ENCODE data around the gene CCNI. TPM values are rescaled to one million over a fixed set of nuclear protein-coding genes. Genes with fewer than 3 reads are reported as not detected.
"Not testable (repeated sequence)": the region's sequence is repeated elsewhere in the genome, so short reads cannot be mapped to it uniquely, and the experiment has no call there.

CCNI gene
- polyA plus RNA-seq (ENCODE audit: insufficient read length), result 239 TPM

GRCh38 chr4:77075869-77076799, at the start of gene CCNI:
Gene CCNI, minus strand, starts transcription at chr4:77075989. Its CDS starts 9,627 bp downstream, at chr4:77066362.
- DNase-seq (ENCODE audit: low read depth), result peak; percentile 94

- DNase-seq (ENCODE audit: low read depth), result no peak
Observed at GRCh38 chr4:77124576-77124975, 48.8 kb upstream of the CCNI start.

GRCh38 chr4:77123411-77123810, 47.6 kb upstream of the CCNI start:
- DNase-seq (ENCODE audit: low read depth), result no peak

- no peak for DNase-seq (ENCODE audit: low read depth)
Observed at GRCh38 chr4:77122656-77123055, 46.9 kb upstream of the CCNI start.

- DNase-seq (ENCODE audit: low read depth), result no peak
Observed at GRCh38 chr4:77121736-77122240, 46.0 kb upstream of the CCNI start.

GRCh38 chr4:77120886-77121508, 45.2 kb upstream of the CCNI start:
- DNase-seq (ENCODE audit: low read depth), result no peak

- DNase-seq (ENCODE audit: low read depth), result no peak
Observed at GRCh38 chr4:77117721-77118120, 41.9 kb upstream of the CCNI start.

- no peak for DNase-seq (ENCODE audit: low read depth)
Observed at GRCh38 chr4:77113069-77113468, 37.3 kb upstream of the CCNI start.

GRCh38 chr4:77110730-77111129, 34.9 kb upstream of the CCNI start:
- no peak for DNase-seq (ENCODE audit: low read depth)

GRCh38 chr4:77104791-77105540, 29.2 kb upstream of the CCNI start:
- DNase-seq (ENCODE audit: low read depth), result no peak

- DNase-seq (ENCODE audit: low read depth), result no peak
Observed at GRCh38 chr4:77104388-77104787, 28.6 kb upstream of the CCNI start.

GRCh38 chr4:77100234-77100633, 24.4 kb upstream of the CCNI start:
- no peak for DNase-seq (ENCODE audit: low read depth)

GRCh38 chr4:77097611-77098010, 21.8 kb upstream of the CCNI start:
- no peak for DNase-seq (ENCODE audit: low read depth)

- no peak for DNase-seq (ENCODE audit: low read depth)
Observed at GRCh38 chr4:77095101-77095821, 19.5 kb upstream of the CCNI start.

GRCh38 chr4:77094496-77094895, 18.7 kb upstream of the CCNI start:
- DNase-seq (ENCODE audit: low read depth), result no peak

GRCh38 chr4:77093401-77093800, 17.6 kb upstream of the CCNI start:
- DNase-seq (ENCODE audit: low read depth), result no peak

- no peak for DNase-seq (ENCODE audit: low read depth)
Observed at GRCh38 chr4:77092975-77093374, 17.2 kb upstream of the CCNI start.

GRCh38 chr4:77089866-77090265, 14.1 kb upstream of the CCNI start:
- no peak for DNase-seq (ENCODE audit: low read depth)

GRCh38 chr4:77087027-77087426, 11.2 kb upstream of the CCNI start:
- not testable (repeated sequence) for DNase-seq (ENCODE audit: low read depth)

- DNase-seq (ENCODE audit: low read depth), result no peak
Observed at GRCh38 chr4:77084019-77084639, 8.3 kb upstream of the CCNI start.
